A549 (cell line): ENCODE measurements around the gene ASH1L. TPM values are rescaled to one million over a fixed set of nuclear protein-coding genes. Genes with fewer than 3 reads are reported as not detected.
A peak's percentile ranks its signal among the peaks of the same experiment; 100 is the strongest.
"Not testable (repeated sequence)": the region's sequence is repeated elsewhere in the genome, so short reads cannot be mapped to it uniquely, and the experiment has no call there.

Experiments
- ATAC-seq, 2 experiments: fragments of 200-7000 bp in 1 of 2; fragments of >200 bp in 1 of 2; cut with Nextera tagmentation in 1 of 2; cut with Tn5 transposase in 1 of 2; 3 replicates each; pipeline versions ENCODE4 v1.8.0 to v1.9.1; 2018 to 2020; ENCODE audit warnings: mild to moderate bottlenecking in 1 of 2, moderate library complexity in 1 of 2
- CTCF ChIA-PET: fragments of 300-600 bp; sonication (Branson Sonifier 250); formaldehyde crosslinking; extraction: SDS; loops from one replicate; lab custom pipeline; 2021; ENCODE audit warnings: antibody characterized with exemption, inconsistent platforms; lab: Yijun Ruan, JAX
- POLR2A ChIA-PET: fragments of 350-600 bp; formaldehyde crosslinking; extraction: SDS; loops from one replicate; lab custom pipeline; 2021; ENCODE audit warnings: antibody characterized with exemption, inconsistent platforms; lab: Yijun Ruan, JAX
- DNase-seq, 2 experiments: peaks; one replicate each; pipeline versions ENCODE4 v3.0.0 to v3.0.0-alpha.2; 2011 to 2016; ENCODE audit warnings: low read depth in 1 of 2, low spot score in 1 of 2
- FAIRE-seq: peaks from 2 replicates; lab custom pipeline; 2011; peaks lifted over from hg19 to GRCh38; lab: Jason Lieb, UNC
- H3K27ac ChIP-seq, 2 experiments: fragments of >200 bp; sonication (Bioruptor Twin); formaldehyde crosslinking; 3 replicates each; pipeline ENCODE4 v1.5.1; 2016 to 2017
- H3K4me1 ChIP-seq: fragments of >200 bp; sonication (Bioruptor Twin); formaldehyde crosslinking; 3 replicates; pipeline ENCODE4 v1.6.1; 2016
- H3K4me2 ChIP-seq: fragments of >200 bp; sonication (Bioruptor Twin); formaldehyde crosslinking; 3 replicates; pipeline ENCODE4 v1.6.1; 2016
- H3K4me3 ChIP-seq: fragments of >200 bp; sonication (Bioruptor Twin); formaldehyde crosslinking; 3 replicates; pipeline ENCODE4 v1.5.1; 2016
- H3K9me3 ChIP-seq: fragments of >200 bp; sonication (Bioruptor Twin); formaldehyde crosslinking; 3 replicates; pipeline ENCODE4 v1.6.1; 2016
- E2F6 ChIP-seq: IDR thresholded peaks from 2 replicates; pipeline ENCODE4 v1.6.1; 2012; ENCODE audit warnings: low read depth, borderline replicate concordance
- EHMT2 ChIP-seq: fragments of 200-600 bp; sonication (generic); IDR thresholded peaks from 2 replicates; pipeline ENCODE4 v1.6.1; 2016; ENCODE audit warnings: antibody characterized with exemption, low read depth, mild to moderate bottlenecking, moderate library complexity
- EP300 ChIP-seq, 2 experiments: fragments of >200 bp; sonication (Bioruptor Twin); formaldehyde crosslinking; IDR thresholded peaks; 2 replicates in 1 of 2; 3 replicates in 1 of 2; pipeline ENCODE4 v1.6.1; 2016 to 2017
- ESRRA ChIP-seq: fragments of 150-350 bp; IDR thresholded peaks from 2 replicates; pipeline ENCODE4 v1.6.1; 2014; ENCODE audit warnings: mild to moderate bottlenecking, low read length, borderline replicate concordance
- HEYL ChIP-seq: fragments of 250-450 bp; sonication (Bioruptor Pico); IDR thresholded peaks from 2 replicates; pipeline ENCODE4 v1.8.0; 2021; ENCODE audit warnings: mild to moderate bottlenecking, moderate library complexity
- JUNB ChIP-seq: fragments of >200 bp; sonication (Bioruptor Twin); formaldehyde crosslinking; IDR thresholded peaks from 2 replicates; pipeline ENCODE4 v1.6.1; 2016
- KDM5A ChIP-seq: fragments of 200-600 bp; sonication (generic); IDR thresholded peaks from 2 replicates; pipeline ENCODE4 v1.6.1; 2016; ENCODE audit warnings: antibody characterized with exemption, mild to moderate bottlenecking
- MAFK ChIP-seq: fragments of 450-650 bp; IDR thresholded peaks from 2 replicates; pipeline ENCODE4 v1.6.1; 2014; ENCODE audit not compliant: partially characterized antibody
- MAZ ChIP-seq: fragments of 150-350 bp; IDR thresholded peaks from 2 replicates; pipeline ENCODE4 v1.6.1; 2014; ENCODE audit warnings: antibody characterized with exemption, low read depth, low read length, borderline replicate concordance
- PBX3 ChIP-seq: IDR thresholded peaks from 2 replicates; pipeline ENCODE4 v1.6.1; 2012
- PHF8 ChIP-seq: fragments of 200-600 bp; sonication (generic); IDR thresholded peaks from 2 replicates; pipeline ENCODE4 v1.6.1; 2016; ENCODE audit warnings: low read depth, mild to moderate bottlenecking, antibody characterized with exemption, moderate library complexity, borderline replicate concordance
- RCOR1 ChIP-seq: fragments of 150-350 bp; IDR thresholded peaks from 2 replicates; pipeline ENCODE4 v1.6.1; 2014; ENCODE audit warnings: antibody characterized with exemption, low read length, low read depth
- RNF2 ChIP-seq: fragments of 200-600 bp; sonication (generic); IDR thresholded peaks from 2 replicates; pipeline ENCODE4 v1.6.1; 2016; ENCODE audit warnings: low read depth, mild to moderate bottlenecking, antibody characterized with exemption, moderate library complexity, borderline replicate concordance
- SMC3 ChIP-seq: fragments of >200 bp; sonication (Bioruptor Twin); formaldehyde crosslinking; IDR thresholded peaks from 3 replicates; pipeline ENCODE4 v1.6.1; 2018; ENCODE audit warnings: inconsistent platforms
- ZSCAN20 ChIP-seq: fragments of 250-450 bp; sonication (Bioruptor Pico); IDR thresholded peaks from 2 replicates; pipeline ENCODE4 v1.8.0; 2022; ENCODE audit warnings: mild to moderate bottlenecking, moderate library complexity
- WGBS: methylation state at CpG from one replicate; pipeline ENCODE4 v1.1.6; 2017; ENCODE audit errors: missing lambda C conversion rate; 5-methylcytosine and 5-hydroxymethylcytosine counted together
- polyA plus RNA-seq, 4 experiments: library from polyadenylated mRNA; depleted of rRNA in 3 of 4; stranded (reverse); fragments of >200 nt; fragmentation: RNase III in 1 of 4; extraction: RNeasy Plus Mini Kit Qiagen cat#74134 plus additional on column Dnase treatment in 1 of 4; gene quantifications; 2 replicates in 3 of 4; 3 replicates in 1 of 4; pipeline ENCODE4 v1.2.3, GENCODE V29; 2011 to 2017
- TF ChIP-seq, protein P1 (sequence below): fragments of 200-600 bp; sonication (generic); IDR thresholded peaks from 2 replicates; pipeline ENCODE4 v1.6.1; 2016; ENCODE audit warnings: antibody characterized with exemption, mild to moderate bottlenecking, moderate library complexity

ASH1L gene
- polyA plus RNA-seq, 2 of the 4 experiments (the other 2 are of a cell fraction), result 10.0 to 32.8 TPM

DNA sequence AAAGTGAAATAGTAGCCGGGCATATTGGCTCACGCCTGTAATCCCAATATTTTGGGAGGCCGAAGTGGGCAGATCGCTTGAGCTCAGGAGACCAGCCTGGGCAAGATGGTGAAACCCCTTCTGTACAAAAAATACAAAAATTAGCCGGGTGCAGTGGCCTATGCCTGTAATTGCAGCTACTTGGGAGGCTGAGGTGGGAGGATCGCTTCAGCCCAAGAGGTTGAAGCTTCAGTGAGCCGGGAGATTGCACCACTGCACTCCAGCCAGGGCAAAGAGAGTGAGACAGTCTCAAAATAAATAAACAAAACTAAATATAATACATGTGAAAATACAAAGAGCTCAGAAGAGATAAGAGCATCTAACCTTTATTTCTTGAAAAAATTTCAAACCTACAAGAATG lies 45.1 kb upstream of the ASH1L start:
- ATAC-seq, result no peak
- ChIA-PET POLR2A (no interaction called here), CTCF (interaction anchor here (0.8 to 1.4 kb wide), 4 partner anchors 11 to 431 kb away, joined by 3 to 6 read pairs (median 4); no protein-coding TSS in a partner anchor)
- H3K4me3 ChIP-seq, result no peak overlapping the region
- H3K4me1 ChIP-seq, result no peaks in the 10 kb centered on the region
- no peak overlapping the region for H3K4me2 ChIP-seq
- WGBS, result 66% methylated on average over 7 of the region's 7 CpGs
- no peak for TF ChIP-seq E2F6
- no peak for TF ChIP-seq JUNB
- TF ChIP-seq ESRRA, result no peak
- no peak for TF ChIP-seq PBX3
- TF ChIP-seq RNF2, result no peak
- no peak for TF ChIP-seq ZSCAN20 (CRISPR knock-in tag)
- TF ChIP-seq EP300 (IDR thresholded peaks at IDR 0.05), result no peak
- TF ChIP-seq HEYL (CRISPR knock-in tag), result no peak
- no peak for TF ChIP-seq KDM5A
- no peak for TF ChIP-seq RCOR1
- no peak for TF ChIP-seq MAZ
- TF ChIP-seq EHMT2, result no peak
- TF ChIP-seq, protein P1, sequence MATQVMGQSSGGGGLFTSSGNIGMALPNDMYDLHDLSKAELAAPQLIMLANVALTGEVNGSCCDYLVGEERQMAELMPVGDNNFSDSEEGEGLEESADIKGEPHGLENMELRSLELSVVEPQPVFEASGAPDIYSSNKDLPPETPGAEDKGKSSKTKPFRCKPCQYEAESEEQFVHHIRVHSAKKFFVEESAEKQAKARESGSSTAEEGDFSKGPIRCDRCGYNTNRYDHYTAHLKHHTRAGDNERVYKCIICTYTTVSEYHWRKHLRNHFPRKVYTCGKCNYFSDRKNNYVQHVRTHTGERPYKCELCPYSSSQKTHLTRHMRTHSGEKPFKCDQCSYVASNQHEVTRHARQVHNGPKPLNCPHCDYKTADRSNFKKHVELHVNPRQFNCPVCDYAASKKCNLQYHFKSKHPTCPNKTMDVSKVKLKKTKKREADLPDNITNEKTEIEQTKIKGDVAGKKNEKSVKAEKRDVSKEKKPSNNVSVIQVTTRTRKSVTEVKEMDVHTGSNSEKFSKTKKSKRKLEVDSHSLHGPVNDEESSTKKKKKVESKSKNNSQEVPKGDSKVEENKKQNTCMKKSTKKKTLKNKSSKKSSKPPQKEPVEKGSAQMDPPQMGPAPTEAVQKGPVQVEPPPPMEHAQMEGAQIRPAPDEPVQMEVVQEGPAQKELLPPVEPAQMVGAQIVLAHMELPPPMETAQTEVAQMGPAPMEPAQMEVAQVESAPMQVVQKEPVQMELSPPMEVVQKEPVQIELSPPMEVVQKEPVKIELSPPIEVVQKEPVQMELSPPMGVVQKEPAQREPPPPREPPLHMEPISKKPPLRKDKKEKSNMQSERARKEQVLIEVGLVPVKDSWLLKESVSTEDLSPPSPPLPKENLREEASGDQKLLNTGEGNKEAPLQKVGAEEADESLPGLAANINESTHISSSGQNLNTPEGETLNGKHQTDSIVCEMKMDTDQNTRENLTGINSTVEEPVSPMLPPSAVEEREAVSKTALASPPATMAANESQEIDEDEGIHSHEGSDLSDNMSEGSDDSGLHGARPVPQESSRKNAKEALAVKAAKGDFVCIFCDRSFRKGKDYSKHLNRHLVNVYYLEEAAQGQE, result no peak
- H3K27ac ChIP-seq, result no peak overlapping the region
- FAIRE-seq, result no peak
- peak in 1 of 2 experiments; percentile 38 for DNase-seq
- H3K9me3 ChIP-seq, result no peaks in the 10 kb centered on the region

DNA sequence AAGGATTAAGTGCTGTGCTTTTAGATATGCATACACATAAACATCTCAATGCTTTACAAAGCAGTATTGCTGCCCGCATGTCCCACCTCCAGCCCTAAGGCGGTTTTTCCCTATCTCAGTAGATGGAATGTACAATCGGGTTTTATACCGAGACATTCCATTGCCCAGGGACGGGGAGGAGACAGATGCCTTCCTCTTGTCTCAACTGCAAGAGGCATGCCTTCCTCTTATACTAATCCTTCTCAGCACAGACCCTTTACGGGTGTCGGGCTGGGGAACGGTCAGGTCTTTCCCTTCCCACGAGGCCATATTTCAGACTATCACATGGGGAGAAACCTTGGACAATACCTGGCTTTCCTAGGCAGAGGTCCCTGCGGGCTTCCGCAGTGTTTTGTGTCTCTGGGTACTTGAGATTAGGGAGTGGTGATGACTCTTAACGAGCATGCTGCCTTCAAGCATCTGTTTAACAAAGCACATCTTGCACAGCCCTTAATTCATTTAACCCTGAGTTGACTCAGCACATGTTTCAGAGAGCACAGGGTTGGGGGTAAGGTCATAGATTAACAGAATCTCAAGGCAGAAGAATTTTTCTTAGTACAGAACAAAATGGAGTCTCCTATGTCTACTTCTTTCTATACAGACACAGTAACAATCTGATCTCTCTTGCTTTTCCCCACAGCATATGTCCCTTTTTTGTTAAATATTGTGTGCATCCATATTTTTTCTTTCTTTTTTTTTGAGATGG lies 37.4 kb upstream of the ASH1L start:
- ATAC-seq, DNase-seq, POLR2A ChIA-PET, H3K4me1 ChIP-seq, H3K4me2 ChIP-seq, H3K27ac ChIP-seq, FAIRE-seq, H3K9me3 ChIP-seq, H3K4me3 ChIP-seq: not testable (repeated sequence)
- CTCF ChIA-PET, result interaction anchor here (1.4 kb wide), 1 partner anchor 8 kb away, joined by 7 read pairs; no protein-coding TSS in a partner anchor
- WGBS, result 58% methylated on average over 12 of the region's 12 CpGs

DNA sequence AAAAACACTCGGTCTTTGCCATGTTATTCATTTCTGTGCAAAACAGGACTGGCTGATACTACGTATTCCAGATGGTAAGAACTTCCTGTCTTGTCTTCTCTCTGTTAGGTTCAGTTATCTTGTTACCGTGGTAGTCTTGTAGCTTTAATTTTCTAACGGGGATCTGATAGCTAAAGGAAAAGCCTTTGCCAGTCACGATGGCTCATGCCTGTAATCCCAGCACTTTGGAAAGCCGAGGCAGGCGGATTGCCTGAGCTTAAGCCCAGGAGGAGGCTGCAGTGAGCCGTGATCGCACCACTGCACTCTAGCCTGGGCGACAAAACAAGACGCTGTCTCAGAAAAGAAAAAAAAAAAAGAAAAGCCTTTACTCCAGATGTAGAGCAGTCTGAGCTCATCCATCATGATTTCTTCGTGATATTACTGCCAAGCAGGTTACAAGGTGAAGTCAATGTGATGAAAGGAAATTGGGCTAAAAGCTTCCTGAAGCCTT lies 36.3 kb upstream of the ASH1L start:
- ATAC-seq, result peak in 1 of 2 experiments; percentile 51; a peak in 3 of 6 replicates
- H3K4me3 ChIP-seq, result no peak overlapping the region
- H3K27ac ChIP-seq, result no peak overlapping the region
- no peaks in the 10 kb centered on the region for H3K4me1 ChIP-seq
- ChIA-PET CTCF (interaction anchor here (0.6 to 10.2 kb wide), 5 partner anchors 28 to 995 kb away, joined by 3 to 104 read pairs (median 3); no protein-coding TSS in a partner anchor), POLR2A (no interaction called here)
- FAIRE-seq, result no peak
- no peak for DNase-seq
- H3K9me3 ChIP-seq, result no peaks in the 10 kb centered on the region
- TF ChIP-seq RNF2, result no peak
- no peak for TF ChIP-seq PHF8
- TF ChIP-seq MAFK, result no peak
- TF ChIP-seq SMC3, result no peak
- H3K4me2 ChIP-seq, result no peak overlapping the region
- WGBS, result 62% methylated on average over 12 of the region's 12 CpGs
